Transverse colon (tissue), 4 donors: ENCODE results near the gene TESK2. TPM values are rescaled to one million over a fixed set of nuclear protein-coding genes. Genes with fewer than 3 reads are reported as not detected.

ENCODE experiments used
- DNase-seq: peaks from one replicate; pipeline ENCODE4 v3.0.0-alpha.2; 2019
- H3K27ac ChIP-seq, 4 donors: fragments of 200-600 bp; sonication (generic); 2 replicates each; pipeline ENCODE4 v1.5.1; 2016 to 2018; ENCODE audit warnings: inconsistent platforms in 4 of 4
- H3K27me3 ChIP-seq: fragments of 200-600 bp; sonication (generic); 2 replicates; pipeline ENCODE4 v1.5.1; 2017; ENCODE audit warnings: inconsistent platforms
- H3K36me3 ChIP-seq, 4 donors: fragments of 200-600 bp; sonication (generic); 2 replicates each; pipeline ENCODE4 v1.5.1; 2017 to 2019; ENCODE audit warnings: inconsistent platforms in 4 of 4
- H3K4me1 ChIP-seq, 4 donors: fragments of 200-600 bp; sonication (generic); 2 replicates each; pipeline ENCODE4 v1.5.1; 2017 to 2020; ENCODE audit warnings: inconsistent platforms in 4 of 4
- H3K4me3 ChIP-seq, 4 donors: fragments of 200-600 bp; sonication (generic); 1 replicate in 1 of 4; 2 replicates in 3 of 4; pipeline versions ENCODE4 v1.5.1 to v1.6.1; 2017 to 2019; ENCODE audit warnings: inconsistent platforms in 4 of 4
- H3K9me3 ChIP-seq, 2 donors: fragments of 200-600 bp; sonication (generic); 2 replicates each; pipeline ENCODE4 v1.5.1; 2017 to 2019; ENCODE audit warnings: inconsistent platforms in 2 of 2
- EP300 ChIP-seq: sonication (generic); formaldehyde crosslinking; IDR thresholded peaks from one replicate; pipeline ENCODE4 v1.6.1; 2017; ENCODE audit warnings: antibody characterized with exemption, low read depth
- POLR2A ChIP-seq: fragments of 450-650 bp; IDR thresholded peaks from one replicate; pipeline ENCODE4 v1.6.1; 2016; ENCODE audit warnings: antibody characterized with exemption, mild to moderate bottlenecking, moderate library complexity
- POLR2AphosphoS5 ChIP-seq, 3 donors: sonication (generic); formaldehyde crosslinking; IDR thresholded peaks; one replicate each; pipeline ENCODE4 v1.6.1; 2016; ENCODE audit warnings: antibody characterized with exemption in 3 of 3
- WGBS, 2 donors: methylation state at CpG; one replicate each; pipeline ENCODE4 v1.1.5; 2018; ENCODE audit warnings: low coverage in 1 of 2; 5-methylcytosine and 5-hydroxymethylcytosine counted together
- in situ Hi-C, 4 donors: fragments of 200-750 bp; cut with MboI; loops; one replicate each; pipeline versions ENCODE4 v1.15.0 to v1.15.1; 2017; ENCODE audit warnings: low sequenced_read_pairs in 3 of 4, low pct_ligation_motif_present in 1 of 4, low pct_unique_long_range_greater_than_20kb in 1 of 4
- intact Hi-C: fragments of 100-400 bp; cut with DNase I; formaldehyde crosslinking; loops from one replicate; pipeline ENCODE4 v1.15.1; 2023; ENCODE audit warnings: low total_unique reads
- total RNA-seq, 4 donors: library from RNA; depleted of rRNA; stranded (reverse); fragments of >200 nt; gene quantifications; one replicate each; pipeline ENCODE4 v1.1.0, GENCODE V29; 2016
- TF ChIP-seq, protein P1 (sequence below), 5 experiments: fragments of 200-600 bp in 3 of 5; fragments of 450-650 bp in 2 of 5; sonication (generic) in 3 of 5; IDR thresholded peaks; 1 replicate in 2 of 5; 2 replicates in 3 of 5; pipeline ENCODE4 v1.5.1; 2016 to 2017; ENCODE audit warnings: antibody characterized with exemption in 5 of 5, inconsistent platforms in 3 of 5, mild to moderate bottlenecking in 2 of 5, moderate library complexity in 1 of 5

Gene TESK2, protein sequence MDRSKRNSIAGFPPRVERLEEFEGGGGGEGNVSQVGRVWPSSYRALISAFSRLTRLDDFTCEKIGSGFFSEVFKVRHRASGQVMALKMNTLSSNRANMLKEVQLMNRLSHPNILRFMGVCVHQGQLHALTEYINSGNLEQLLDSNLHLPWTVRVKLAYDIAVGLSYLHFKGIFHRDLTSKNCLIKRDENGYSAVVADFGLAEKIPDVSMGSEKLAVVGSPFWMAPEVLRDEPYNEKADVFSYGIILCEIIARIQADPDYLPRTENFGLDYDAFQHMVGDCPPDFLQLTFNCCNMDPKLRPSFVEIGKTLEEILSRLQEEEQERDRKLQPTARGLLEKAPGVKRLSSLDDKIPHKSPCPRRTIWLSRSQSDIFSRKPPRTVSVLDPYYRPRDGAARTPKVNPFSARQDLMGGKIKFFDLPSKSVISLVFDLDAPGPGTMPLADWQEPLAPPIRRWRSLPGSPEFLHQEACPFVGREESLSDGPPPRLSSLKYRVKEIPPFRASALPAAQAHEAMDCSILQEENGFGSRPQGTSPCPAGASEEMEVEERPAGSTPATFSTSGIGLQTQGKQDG
- 10 to 100 TPM in 3 of 4 donors, 1 to 10 TPM in 1; 5.2 to 32.2 (median 14.5) TPM for total RNA-seq

DNA sequence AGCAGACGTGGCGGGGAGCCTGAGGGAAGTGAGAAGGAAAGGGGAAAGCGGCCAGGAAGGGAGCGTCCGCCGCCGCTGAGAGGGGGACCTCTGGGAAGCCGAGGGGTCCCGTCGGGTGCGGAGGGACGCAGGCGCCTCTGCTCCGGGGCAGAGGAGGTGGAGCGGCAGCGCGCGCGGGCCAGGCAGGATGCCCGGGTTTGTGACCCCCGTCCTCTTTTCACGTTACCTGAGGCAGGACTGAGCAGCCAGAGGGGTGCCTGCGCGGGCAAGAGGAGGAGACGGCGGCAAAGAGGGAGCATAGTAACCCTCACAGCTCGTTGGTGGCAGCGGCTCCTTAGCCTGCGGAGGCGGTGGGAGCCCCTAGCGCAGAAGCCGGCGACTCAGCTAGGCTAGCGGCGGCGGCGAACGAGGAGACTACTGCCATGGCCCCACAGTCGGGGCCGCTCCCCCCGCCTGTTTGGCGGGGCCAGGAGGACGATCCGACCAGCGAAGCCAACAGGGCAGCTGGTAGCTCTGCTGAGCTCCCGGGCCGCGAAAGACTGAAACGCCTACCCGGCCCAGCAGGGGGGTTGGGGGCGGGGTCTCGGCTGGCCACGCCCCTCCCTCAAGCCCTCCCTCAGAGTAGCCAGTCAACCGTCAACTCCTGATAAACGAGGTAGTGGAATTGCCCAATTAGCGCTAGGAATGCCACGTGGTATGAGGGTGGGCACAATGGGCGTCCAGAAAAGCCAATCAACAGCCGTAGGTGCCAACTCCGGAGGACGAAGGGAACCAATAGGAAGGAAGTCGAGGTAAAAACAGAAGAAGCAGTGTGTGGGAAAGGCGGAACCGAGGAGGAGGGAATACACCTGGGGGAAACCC is at the start of gene TESK2:
TSS of gene TESK2 (minus strand) at position 538 of the 861 bp plus-strand sequence. CDS start 33,378 bp downstream, outside the sequence.
- WGBS, 2 donors: 0 to 1% methylated on average over 15 to 52 of the region's 64 CpGs

DNA sequence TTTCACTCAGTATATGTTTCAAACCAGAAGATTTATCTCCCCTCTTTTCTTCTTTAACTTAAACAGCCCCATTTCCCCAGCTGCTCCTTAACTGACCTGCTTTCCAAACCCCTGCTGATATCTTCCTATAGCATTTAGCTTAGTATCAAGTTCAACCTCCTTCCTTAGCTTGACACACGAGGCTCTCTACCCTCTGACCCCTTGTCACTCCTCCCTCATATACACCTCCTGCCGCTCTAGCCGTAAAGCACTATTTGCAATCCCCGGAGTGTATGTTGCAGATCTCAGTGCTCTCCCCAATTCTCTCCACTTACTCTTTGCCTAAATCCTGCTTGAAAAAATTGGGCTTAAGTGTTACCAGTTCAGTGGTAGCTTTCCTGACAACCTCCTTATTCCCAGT is 45.9 kb upstream of the TESK2 start:
- no peak for TF ChIP-seq POLR2AphosphoS5 (IDR thresholded peaks at IDR 0.05)
- no peak for TF ChIP-seq POLR2A
- no peak overlapping the region for H3K4me3 ChIP-seq
- H3K27me3 ChIP-seq: no peaks in the 10 kb centered on the region
- intact Hi-C loops (no loop called here), in situ Hi-C loops (no loop called here)
- H3K4me1 ChIP-seq: peaks cover 0 to 2% (median 0%) of the 10 kb centered on the region in 4 donors
- DNase-seq: no peak
- 58 to 67% methylated on average over 4 of the region's 4 CpGs for WGBS, 2 donors
- no peaks in the 10 kb centered on the region for H3K36me3 ChIP-seq
- no peak overlapping the region for H3K27ac ChIP-seq
- no peaks in the 10 kb centered on the region for H3K9me3 ChIP-seq

More for the DNA sequence above, at the start of gene TESK2:
- Histone ChIP-seq H3K9me3 (no peaks in the 10 kb centered on the region), H3K4me1 (peaks cover 0 to 16% (median 3%) of the 10 kb centered on the region in 4 donors), H3K27me3 (no peaks in the 10 kb centered on the region), H3K27ac (peak within 1 kb of the TSS; percentile 86 to 94 (median 91)), H3K36me3 (no peaks in the 10 kb centered on the region), H3K4me3 (peak within 1 kb of the TSS; percentile 50 to 99 (median 76))
- in situ Hi-C loops (loop anchor here (5.0 to 25.0 kb wide), 5 partner anchors 129 to 654 kb away; partner anchors contain the start of genes HECTD3 (in 3 of the 4), UROD (in 3 of the 4) and PTCH2 (in 1 of the 4)), intact Hi-C loops (loop anchor here (5.0 kb wide), 1 partner anchor 139 kb away; no protein-coding TSS in a partner anchor)
- peak; percentile 98 for DNase-seq
- peak; percentile 90 for TF ChIP-seq POLR2A
- TF ChIP-seq, protein P1, sequence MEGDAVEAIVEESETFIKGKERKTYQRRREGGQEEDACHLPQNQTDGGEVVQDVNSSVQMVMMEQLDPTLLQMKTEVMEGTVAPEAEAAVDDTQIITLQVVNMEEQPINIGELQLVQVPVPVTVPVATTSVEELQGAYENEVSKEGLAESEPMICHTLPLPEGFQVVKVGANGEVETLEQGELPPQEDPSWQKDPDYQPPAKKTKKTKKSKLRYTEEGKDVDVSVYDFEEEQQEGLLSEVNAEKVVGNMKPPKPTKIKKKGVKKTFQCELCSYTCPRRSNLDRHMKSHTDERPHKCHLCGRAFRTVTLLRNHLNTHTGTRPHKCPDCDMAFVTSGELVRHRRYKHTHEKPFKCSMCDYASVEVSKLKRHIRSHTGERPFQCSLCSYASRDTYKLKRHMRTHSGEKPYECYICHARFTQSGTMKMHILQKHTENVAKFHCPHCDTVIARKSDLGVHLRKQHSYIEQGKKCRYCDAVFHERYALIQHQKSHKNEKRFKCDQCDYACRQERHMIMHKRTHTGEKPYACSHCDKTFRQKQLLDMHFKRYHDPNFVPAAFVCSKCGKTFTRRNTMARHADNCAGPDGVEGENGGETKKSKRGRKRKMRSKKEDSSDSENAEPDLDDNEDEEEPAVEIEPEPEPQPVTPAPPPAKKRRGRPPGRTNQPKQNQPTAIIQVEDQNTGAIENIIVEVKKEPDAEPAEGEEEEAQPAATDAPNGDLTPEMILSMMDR (IDR thresholded peaks at IDR 0.05): peak in 3 of 5 experiments; percentile 20 to 70 (median 44)
- no peak for TF ChIP-seq EP300
- TF ChIP-seq POLR2AphosphoS5 (IDR thresholded peaks at IDR 0.05): peak; percentile 91 to 97 (median 94)

DNA sequence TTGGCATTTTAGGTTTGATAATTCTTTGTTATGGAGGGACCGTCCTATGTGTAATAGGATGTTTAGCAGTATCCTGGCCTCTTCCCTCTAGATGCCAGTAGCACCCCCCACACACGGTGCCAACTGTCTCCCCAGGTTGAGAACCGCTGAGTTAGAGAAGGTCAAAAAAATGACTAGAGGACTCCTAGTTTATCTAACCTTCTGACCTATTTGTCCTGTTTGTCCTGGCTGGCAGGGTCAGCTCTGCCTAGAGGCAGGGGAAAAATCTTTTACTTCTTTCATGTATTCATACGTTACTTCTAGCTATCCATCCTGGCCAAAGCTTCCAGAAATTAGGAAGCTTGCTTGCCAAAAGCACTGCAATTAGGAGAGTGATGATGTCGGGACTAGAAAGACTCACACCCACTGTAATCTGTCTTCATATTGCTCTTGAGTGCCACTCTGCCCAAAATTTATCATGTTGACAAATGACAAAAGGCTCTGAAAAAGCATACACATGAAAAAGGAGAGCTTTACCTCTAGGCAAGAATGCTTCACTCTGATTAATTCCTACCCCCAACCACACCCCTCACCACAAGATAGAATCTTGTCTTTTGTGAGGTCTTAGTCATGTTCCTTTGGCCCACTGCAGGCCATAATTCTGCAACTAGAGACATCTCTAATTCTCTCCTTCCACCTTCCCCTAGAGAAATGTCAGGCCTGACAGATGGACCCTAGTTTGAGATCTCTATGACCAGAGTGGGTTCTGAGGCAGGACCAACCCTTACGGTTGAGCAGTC is 45.2 kb upstream of the TESK2 start:
- 57 to 83% methylated on average over 5 to 6 of the region's 6 CpGs for WGBS, 2 donors
- H3K27ac ChIP-seq: no peak overlapping the region
- DNase-seq: no peak
- intact Hi-C loops (no loop called here), in situ Hi-C loops (no loop called here)
- H3K9me3 ChIP-seq: no peaks in the 10 kb centered on the region
- no peak for TF ChIP-seq POLR2AphosphoS5 (IDR thresholded peaks at IDR 0.05)
- TF ChIP-seq, protein P1 (IDR thresholded peaks at IDR 0.05): no peak
- TF ChIP-seq EP300: no peak
- TF ChIP-seq POLR2A: no peak
- H3K27me3 ChIP-seq: no peaks in the 10 kb centered on the region
- H3K36me3 ChIP-seq: no peaks in the 10 kb centered on the region
- no peak overlapping the region for H3K4me3 ChIP-seq
- H3K4me1 ChIP-seq: no peaks in the 10 kb centered on the region

DNA sequence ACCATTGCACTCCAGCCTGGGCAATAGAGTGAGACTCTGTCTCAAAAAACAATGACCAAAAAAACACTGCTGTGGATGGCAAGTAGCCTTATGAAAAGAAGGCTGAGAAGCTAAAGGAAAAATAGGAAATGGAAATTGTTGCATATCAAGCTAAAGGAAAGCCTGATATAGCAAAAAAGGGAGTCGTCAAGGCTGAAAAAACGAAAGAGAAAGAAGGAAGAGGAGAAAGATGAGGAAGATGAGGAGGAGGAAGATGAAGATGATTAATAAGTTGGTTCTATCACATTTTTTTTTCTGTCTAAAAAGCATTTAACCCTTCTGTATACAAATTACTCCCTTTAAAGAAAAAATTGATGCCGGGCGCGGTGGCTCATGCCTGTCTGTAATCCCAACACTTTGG is 40.9 kb upstream of the TESK2 start:
- DNase-seq: no peak
- Histone ChIP-seq H3K4me3 (no peak overlapping the region), H3K27me3 (no peaks in the 10 kb centered on the region), H3K36me3 (no peaks in the 10 kb centered on the region), H3K9me3 (no peaks in the 10 kb centered on the region), H3K27ac (no peak overlapping the region), H3K4me1 (no peaks in the 10 kb centered on the region)
- 63 to 78% methylated on average over 2 to 5 of the region's 5 CpGs for WGBS, 2 donors
- intact Hi-C loops (no loop called here), in situ Hi-C loops (no loop called here)
- TF ChIP-seq POLR2AphosphoS5 (IDR thresholded peaks at IDR 0.05) (no peak), POLR2A (no peak), EP300 (no peak)
- TF ChIP-seq, protein P1 (IDR thresholded peaks at IDR 0.05): no peak
